ENCODE results near the gene HSPG2. TPM values are rescaled to one million over a fixed set of nuclear protein-coding genes. Genes with fewer than 3 reads are reported as not detected.
"Not testable (repeated sequence)": the region's sequence is repeated elsewhere in the genome, so short reads cannot be mapped to it uniquely, and the experiment has no call there.

Gene HSPG2
- total RNA-seq, 2 donors from 2014 or later = 148 to 152 TPM

DNA sequence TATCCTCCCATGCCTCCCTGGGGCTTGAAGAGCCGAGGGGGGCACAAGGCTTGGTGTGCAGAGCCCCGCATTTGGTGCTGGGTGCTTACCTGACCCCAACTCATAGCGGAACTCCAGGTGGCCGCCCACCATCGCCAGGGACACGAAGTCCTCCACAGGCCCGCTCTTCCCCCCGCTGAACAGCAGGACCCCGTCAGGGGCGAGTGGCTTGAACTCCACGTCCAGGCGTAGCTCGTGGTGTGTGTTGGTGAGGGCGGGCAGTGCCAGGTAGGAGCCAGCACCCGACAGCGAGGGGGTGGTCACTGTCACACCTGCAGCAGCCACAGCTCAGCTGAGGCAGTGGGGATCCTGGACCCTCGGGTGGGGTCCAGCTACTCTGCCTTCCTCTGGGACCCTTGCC lies 107.8 kb downstream of the HSPG2 start:
- H3K9me3 ChIP-seq = no peaks in the 10 kb centered on the region
- H3K36me3 ChIP-seq = peaks cover 8% of the 10 kb centered on the region
- no peaks in the 10 kb centered on the region for H3K4me1 ChIP-seq
- TF ChIP-seq, protein P1, sequence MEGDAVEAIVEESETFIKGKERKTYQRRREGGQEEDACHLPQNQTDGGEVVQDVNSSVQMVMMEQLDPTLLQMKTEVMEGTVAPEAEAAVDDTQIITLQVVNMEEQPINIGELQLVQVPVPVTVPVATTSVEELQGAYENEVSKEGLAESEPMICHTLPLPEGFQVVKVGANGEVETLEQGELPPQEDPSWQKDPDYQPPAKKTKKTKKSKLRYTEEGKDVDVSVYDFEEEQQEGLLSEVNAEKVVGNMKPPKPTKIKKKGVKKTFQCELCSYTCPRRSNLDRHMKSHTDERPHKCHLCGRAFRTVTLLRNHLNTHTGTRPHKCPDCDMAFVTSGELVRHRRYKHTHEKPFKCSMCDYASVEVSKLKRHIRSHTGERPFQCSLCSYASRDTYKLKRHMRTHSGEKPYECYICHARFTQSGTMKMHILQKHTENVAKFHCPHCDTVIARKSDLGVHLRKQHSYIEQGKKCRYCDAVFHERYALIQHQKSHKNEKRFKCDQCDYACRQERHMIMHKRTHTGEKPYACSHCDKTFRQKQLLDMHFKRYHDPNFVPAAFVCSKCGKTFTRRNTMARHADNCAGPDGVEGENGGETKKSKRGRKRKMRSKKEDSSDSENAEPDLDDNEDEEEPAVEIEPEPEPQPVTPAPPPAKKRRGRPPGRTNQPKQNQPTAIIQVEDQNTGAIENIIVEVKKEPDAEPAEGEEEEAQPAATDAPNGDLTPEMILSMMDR (IDR thresholded peaks at IDR 0.05) = no peak
- H3K4me3 ChIP-seq = no peak overlapping the region
- H3K9ac ChIP-seq (ENCODE audit: low read depth in 2 of 2, low read length in 2 of 2) = no peak overlapping the region
- intact Hi-C loops (cut with DNase I) = no loop called here
- H3K27ac ChIP-seq = no peak overlapping the region
- H3K27me3 ChIP-seq = no peaks in the 10 kb centered on the region
- DNase-seq = no peak

DNA sequence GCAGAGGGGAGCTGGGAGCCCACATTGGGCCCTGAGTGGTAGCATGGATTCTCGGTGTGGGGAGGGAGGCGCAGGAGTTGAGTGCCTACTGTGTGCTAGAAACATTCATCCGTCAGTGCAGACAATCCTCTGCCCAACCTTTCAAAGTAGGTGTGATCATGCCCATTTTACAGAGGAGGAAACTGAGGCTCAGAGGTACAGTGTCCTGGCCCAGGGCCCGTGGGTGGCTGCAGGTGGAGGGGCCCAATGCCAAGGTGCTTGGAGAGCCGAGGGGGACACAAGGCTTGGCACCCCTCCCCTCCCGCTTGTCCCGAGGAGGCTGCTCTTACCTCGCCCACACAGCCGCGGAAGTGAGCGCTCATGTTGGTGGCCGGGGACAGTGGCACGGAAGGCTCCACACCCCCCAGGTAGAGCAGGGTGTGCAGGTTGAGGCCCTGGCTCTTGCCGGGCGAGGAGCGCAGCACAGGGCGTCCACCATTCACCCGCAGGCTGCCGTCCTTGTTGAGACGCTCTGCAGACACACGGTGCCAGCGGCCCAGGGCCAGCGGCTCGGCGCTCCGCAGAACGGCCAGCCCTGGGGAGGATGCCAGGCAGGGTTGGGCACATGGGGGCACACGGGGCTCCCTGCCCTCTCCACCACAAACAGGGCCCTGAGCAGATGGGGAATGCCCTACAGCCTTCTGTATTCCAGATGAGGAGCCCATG lies 108.5 kb downstream of the HSPG2 start:
- no peaks in the 10 kb centered on the region for H3K27me3 ChIP-seq
- H3K36me3 ChIP-seq = peaks cover 8% of the 10 kb centered on the region
- DNase-seq = no peak
- no peaks in the 10 kb centered on the region for H3K4me1 ChIP-seq
- intact Hi-C loops (cut with DNase I) = no loop called here
- no peaks in the 10 kb centered on the region for H3K9me3 ChIP-seq
- no peak overlapping the region for H3K4me3 ChIP-seq
- H3K9ac ChIP-seq (ENCODE audit: low read depth in 2 of 2, low read length in 2 of 2) = no peak overlapping the region
- TF ChIP-seq, protein P1 (IDR thresholded peaks at IDR 0.05) = no peak
- H3K27ac ChIP-seq = no peak overlapping the region

DNA sequence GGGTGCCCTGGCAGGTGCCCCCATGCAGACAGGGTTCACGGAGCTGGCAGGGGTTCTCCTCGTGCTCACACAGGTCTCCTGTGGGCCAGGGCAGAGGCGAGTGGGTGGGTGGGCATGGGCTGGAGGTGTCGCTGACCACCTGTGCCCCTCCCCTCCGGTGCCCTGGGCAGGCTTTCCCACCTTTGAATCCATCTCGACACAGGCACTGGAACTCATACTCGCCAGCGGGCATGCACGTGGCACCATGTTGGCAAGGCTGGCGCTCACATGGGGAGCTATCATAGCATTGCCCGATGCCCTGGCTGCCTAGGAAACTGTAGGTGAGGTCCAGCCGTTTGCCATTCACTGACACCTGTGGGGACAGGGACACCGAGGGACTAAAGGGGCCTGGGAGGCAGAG lies 109.0 kb downstream of the HSPG2 start:
- intact Hi-C loops (cut with DNase I) = no loop called here
- H3K36me3 ChIP-seq = peaks cover 8% of the 10 kb centered on the region
- TF ChIP-seq, protein P1 (IDR thresholded peaks at IDR 0.05) = no peak
- H3K9me3 ChIP-seq = no peaks in the 10 kb centered on the region
- no peaks in the 10 kb centered on the region for H3K27me3 ChIP-seq
- no peak overlapping the region for H3K4me3 ChIP-seq
- H3K27ac ChIP-seq = no peak overlapping the region
- DNase-seq = no peak
- H3K9ac ChIP-seq (ENCODE audit: low read depth in 2 of 2, low read length in 2 of 2) = no peak overlapping the region
- no peaks in the 10 kb centered on the region for H3K4me1 ChIP-seq

DNA sequence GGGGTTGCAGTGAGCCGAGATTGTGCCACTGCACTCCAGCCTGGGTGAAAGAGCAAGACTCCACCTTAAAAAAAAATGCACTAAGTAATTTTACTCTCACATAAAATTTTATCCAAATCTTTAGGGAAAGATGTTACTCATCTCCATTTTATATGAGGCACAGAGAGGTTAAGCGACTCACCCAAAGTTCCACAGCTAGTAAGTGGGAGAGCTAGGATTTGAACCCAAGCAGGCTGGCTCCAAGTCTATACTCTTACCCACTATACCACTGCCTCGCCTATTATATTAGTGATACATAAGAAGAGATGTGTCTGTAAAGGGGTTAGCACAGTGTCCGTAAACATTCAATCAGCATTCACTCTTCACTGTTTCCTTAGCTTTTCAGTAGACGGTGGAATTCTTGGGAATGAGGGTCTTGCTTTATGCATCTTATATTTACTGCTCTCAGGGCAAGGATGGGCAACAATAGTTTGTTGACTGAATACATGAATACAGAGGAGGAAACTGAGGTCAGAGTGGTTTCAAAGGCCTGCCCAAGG lies 109.9 kb downstream of the HSPG2 start:
- TF ChIP-seq, protein P1 (IDR thresholded peaks at IDR 0.05) = no peak
- H3K4me3 ChIP-seq = no peak overlapping the region
- H3K9me3 ChIP-seq = no peaks in the 10 kb centered on the region
- H3K27ac ChIP-seq = no peak overlapping the region
- DNase-seq = no peak
- peaks cover 8% of the 10 kb centered on the region for H3K36me3 ChIP-seq
- intact Hi-C loops (cut with DNase I) = no loop called here
- H3K27me3 ChIP-seq = no peaks in the 10 kb centered on the region
- H3K4me1 ChIP-seq = no peaks in the 10 kb centered on the region
- H3K9ac ChIP-seq (ENCODE audit: low read depth in 2 of 2, low read length in 2 of 2) = no peak overlapping the region

DNA sequence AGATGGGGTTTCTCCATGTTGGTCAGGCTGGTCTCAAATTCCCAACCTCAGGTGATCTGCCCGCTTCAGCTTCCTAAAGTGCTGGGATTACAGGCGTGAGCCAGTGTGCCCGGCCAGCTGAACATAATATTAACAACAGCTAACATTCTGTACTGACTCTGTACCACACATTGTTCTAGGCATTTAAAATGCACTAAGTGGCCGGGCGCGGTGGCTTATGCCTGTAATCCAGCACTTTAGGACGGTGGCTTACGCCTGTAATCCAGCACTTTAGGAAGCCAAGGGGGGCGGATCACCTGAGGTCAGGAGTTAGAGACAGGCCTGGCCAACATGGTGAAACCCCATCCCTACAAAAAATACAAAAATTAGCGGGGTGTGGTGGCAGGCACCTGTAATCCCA lies 110.4 kb downstream of the HSPG2 start:
- H3K9ac ChIP-seq (ENCODE audit: low read depth in 2 of 2, low read length in 2 of 2); H3K27ac ChIP-seq; DNase-seq; H3K36me3 ChIP-seq; H3K4me3 ChIP-seq; intact Hi-C loops (cut with DNase I); H3K9me3 ChIP-seq; H3K4me1 ChIP-seq; H3K27me3 ChIP-seq: not testable (repeated sequence)

DNA sequence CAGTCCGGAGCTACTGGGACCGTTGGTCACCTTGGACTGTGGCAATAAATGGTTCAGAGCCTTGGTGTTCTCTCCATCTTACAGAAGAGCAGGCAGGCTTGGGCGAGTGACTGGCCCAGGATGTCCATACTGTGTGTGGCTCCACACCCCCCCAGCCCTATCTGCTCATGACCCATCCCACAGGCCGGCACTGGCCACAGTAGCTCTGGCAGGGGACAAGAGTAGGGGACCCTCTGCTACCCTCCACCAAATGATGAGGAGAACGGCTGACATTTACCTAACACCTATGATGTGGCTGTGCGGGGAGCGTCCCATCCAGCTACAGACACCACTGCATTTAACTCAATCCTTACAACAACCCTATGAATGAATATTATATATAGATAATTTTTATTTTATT lies 111.7 kb downstream of the HSPG2 start:
- H3K27me3 ChIP-seq = no peaks in the 10 kb centered on the region
- no peaks in the 10 kb centered on the region for H3K9me3 ChIP-seq
- no peak overlapping the region for H3K4me3 ChIP-seq
- H3K9ac ChIP-seq (ENCODE audit: low read depth in 2 of 2, low read length in 2 of 2) = no peak overlapping the region
- DNase-seq = no peak
- TF ChIP-seq, protein P1 (IDR thresholded peaks at IDR 0.05) = no peak
- no peaks in the 10 kb centered on the region for H3K4me1 ChIP-seq
- intact Hi-C loops (cut with DNase I) = no loop called here
- H3K36me3 ChIP-seq = peaks cover 8% of the 10 kb centered on the region
- H3K27ac ChIP-seq = no peak overlapping the region

Measured in colonic mucosa (tissue), 4 donors.